GM21447 (cell line): ENCODE measurements around the gene PLXNA4.

Experiments
- ATAC-seq: cut with Tn5 transposase; IDR thresholded peaks from one replicate; pipeline ENCODE4 v1.9.1; 2021; ENCODE audit not compliant: unreplicated experiment

PLXNA4 gene

DNA sequence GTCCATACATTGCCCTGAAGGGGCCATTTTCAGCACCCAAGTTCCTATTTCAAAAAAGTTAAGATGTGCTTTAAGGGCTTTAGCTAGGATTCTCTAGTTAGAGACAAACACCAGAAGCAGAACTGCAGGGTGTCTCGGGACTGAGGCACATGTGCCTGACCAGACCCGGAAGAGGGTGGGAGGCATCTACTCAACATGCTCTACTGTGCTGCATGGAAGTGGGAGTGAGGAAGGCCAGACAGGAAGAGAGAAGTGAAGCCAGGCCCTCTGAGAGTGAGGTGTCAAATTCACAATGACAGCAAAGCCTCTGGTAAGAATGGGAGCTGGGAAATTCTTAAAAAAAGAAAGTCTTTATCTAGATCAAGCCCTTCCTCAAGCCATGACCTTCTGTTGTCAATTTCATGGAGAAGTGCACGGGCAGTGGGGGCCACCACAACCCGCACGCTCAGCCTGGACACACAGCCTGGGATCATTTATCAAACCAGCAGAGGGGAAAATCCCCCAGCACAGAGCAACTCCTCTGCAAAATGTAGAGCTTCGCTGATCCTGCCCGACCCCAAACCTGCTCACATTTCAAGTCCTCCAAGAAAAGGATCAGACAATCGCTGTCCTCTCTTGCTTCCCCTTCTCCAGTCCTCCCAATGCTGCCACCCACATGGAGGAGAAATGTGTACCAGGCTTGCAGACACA is 38.7 kb downstream of the PLXNA4 start:
- no peak for ATAC-seq

DNA sequence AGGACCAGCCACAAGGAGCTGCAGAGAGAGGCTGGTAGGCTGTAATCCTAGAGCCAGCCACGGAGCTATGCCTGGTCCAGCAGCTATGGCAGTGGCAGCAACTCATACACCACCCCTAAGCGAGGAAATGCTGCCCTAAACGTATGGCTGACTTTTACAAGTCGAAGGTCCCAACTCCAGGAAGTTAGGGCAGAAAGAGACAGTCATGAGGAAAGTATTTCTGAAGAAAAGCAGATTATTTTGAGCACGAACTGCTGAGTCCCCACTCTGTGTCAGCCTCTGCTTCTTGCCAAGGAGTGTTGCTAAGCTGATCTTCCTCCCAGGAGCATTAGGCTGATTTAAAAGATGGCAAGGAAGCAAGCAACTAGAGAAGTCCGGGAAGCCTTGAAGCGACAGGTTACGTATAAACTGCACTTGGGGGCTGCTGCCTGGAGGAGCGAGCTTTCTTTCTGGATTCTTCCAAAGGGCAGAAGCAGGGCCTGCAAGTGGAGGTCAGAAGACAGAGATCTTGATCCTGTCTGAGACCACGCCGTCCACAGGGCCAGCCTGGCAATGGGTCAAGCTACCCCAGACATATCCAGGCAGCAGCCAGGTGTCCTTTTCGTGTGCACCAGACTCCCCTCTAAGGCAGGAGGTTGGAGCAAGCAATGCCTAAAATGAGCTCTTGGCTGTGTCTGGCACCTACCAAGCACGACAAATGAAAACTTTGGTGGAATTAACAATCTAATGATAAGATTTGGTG is 39.4 kb downstream of the PLXNA4 start:
- no peak for ATAC-seq

DNA sequence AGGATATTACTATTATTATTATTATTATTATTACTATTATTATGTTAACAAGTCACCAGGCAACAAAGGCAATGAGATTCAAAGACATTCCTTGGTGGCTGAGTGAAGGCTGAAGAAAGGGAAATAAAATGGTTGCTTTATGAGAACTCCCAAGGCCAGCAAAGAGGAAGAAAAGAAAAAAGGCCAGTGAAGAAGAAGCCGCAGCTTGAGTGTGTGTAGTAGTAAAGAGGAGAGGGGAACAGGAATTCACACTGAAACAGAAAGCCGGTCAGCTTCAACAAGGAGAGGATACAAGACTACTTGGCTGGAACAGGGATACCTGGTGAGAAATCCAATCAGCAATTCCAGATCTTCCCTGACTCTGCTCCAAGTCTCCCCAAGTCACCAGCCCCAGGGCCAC is 42.4 kb downstream of the PLXNA4 start:
- ATAC-seq = no peak

GRCh38 chr7:132532281-132532680 is 44.0 kb downstream of the PLXNA4 start:
- ATAC-seq = no peak

DNA sequence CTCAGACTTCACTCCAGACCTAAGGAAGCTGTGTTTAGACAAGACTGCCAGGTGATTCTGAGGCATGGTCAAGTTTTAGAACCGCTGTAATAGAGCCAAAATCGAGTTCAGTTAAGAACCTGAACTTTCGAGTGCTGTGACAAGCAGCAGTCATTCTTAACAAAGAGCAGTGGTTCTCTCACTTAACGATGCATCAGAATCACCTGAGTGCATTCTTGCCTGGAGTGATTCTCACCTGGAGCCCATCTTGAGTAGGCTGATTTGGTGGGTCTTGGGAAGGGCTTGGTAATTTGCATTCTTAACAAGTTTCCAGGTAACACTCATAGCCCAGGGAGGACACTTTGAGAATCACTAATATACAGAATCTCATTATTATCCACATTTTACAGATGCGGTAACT is 44.7 kb downstream of the PLXNA4 start:
- ATAC-seq = no peak

DNA sequence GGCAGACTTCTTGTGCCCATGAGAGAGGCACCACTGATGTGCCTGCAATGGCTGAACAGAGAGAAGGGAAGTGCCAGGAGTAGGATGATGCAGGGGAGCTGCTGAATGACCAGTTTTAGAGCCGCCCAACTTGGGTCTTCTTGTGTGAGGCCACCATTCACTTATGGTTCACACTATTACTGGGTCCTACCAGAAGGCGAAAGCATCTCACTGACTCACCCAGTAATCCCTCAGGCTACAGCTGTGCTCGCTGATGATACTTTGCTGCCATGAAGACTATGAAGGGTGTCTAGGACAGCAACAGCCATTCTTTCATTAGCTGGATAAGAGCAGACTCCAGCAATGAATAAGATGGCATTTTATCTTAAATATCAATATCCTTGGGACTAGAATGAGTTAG is 47.6 kb downstream of the PLXNA4 start:
- no peak for ATAC-seq

DNA sequence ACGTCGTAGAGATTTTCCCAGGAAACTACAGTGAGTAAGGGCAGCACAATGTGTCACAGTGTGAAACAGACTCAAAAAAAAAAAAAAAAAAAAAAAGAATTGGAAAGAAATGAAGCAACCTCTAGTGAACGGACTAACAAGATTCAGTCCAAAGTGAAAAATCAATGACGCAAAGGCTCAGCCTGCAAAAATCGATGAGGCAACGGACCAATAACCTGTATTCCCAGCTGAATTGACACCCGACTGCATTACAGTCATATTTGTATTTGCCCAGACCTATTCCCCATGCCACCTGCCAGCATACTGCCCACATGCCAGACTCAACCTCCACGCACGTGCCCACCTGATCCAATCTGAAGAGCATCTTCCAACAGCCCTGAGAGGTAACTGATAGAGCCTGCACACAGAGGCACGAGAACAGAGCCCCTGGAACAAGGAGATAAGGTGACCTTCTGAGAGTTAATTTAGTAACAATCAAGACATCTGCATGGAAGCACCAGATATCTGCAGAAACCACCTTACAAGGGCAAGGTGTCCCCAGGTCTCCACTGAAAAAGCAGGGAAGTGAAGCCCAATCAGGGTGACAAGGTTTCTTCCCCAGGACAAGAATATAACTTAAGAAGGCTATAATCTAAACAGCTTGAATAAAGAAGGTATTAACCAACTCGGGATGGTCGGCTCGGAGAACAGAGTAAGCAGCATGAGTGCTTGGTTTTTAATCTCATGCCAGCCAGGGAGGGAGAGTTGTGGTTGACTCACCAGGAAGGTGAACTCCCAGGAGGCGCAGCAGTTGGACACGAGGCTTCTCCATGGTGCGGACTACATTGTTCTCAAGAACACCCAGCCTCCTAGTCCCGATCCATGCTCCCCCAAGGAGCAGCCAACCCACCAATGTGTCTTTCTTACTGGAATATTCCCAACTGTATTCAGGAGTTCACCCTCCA is 48.5 kb downstream of the PLXNA4 start:
- no peak for ATAC-seq

GRCh38 chr7:132526111-132526740 is 50.0 kb downstream of the PLXNA4 start:
- ATAC-seq = no peak

DNA sequence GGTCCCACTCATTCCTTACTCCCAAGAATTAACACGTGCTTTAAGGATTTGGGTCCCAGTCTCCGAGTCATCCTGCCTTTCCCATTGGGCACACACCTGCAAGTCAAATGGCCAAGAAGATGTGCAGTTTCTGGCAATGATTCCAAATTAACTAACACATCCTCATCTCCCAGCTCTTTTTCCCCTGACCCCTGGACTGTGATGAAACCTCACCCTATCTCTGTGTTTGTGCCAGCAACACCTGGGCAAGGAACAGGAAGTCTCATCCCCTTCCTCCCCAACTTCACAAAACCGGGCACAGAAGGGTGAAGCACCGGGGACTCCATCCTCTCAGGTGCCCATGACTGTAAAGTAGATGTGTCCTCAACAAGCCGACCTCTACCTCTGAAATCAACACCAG is 54.8 kb downstream of the PLXNA4 start:
- no peak for ATAC-seq

DNA sequence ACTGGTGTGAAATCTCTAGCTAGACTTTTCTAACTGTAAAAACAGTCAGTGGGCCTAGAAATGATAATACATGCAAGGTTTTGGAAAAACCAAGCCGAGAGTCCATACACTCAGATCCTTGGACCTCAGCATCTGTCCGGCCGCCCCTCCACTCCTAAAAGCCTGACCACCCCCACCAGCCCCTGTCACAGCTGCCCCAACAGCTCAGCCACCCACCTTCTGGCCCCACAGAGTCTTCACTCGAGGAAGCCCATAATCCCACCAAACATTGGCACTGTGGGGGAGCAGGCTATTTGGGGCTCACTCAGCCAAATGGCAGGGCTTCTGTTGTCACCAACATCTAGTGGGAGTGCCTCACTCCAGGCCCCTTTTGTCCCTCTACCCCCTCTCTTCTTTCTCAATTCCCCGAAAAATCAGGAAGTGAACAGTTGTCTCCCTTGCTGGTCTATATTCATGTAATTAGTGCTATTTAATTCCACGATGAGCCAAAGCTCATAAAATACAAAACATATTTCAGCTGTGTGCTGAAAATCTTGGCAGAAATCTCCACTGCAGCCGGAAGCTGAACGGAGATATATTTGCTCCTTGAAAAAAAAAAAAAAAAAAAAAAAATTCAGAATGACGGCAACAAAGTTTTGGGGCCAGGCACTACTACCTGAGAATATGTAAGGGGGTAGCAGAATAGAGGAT is 55.5 kb downstream of the PLXNA4 start:
- ATAC-seq = no peak

DNA sequence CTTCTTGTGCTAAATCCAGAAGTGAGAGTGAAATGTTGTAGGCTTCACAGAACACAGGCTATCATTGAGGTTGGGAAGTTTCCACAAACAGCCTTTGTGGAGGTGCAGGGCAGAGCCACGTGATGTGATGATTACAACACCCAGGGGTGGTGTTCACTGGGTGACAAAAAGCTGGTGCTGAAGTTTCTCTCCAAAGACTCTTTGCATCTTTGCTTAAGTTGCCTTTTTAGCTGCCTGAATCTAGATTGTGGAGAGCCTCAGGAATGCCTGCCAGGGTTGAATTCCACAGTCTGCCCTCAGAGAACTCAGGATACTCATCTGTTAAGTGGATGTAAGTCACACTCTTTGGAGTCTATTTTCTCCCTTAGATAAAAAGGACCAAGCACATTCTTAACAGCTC is 56.3 kb downstream of the PLXNA4 start:
- ATAC-seq = no peak

GRCh38 chr7:132518839-132519173 is 57.5 kb downstream of the PLXNA4 start:
- no peak for ATAC-seq

- no peak for ATAC-seq
These were observed 58.0 kb downstream of the PLXNA4 start for GRCh38 chr7:132518102-132518838.

DNA sequence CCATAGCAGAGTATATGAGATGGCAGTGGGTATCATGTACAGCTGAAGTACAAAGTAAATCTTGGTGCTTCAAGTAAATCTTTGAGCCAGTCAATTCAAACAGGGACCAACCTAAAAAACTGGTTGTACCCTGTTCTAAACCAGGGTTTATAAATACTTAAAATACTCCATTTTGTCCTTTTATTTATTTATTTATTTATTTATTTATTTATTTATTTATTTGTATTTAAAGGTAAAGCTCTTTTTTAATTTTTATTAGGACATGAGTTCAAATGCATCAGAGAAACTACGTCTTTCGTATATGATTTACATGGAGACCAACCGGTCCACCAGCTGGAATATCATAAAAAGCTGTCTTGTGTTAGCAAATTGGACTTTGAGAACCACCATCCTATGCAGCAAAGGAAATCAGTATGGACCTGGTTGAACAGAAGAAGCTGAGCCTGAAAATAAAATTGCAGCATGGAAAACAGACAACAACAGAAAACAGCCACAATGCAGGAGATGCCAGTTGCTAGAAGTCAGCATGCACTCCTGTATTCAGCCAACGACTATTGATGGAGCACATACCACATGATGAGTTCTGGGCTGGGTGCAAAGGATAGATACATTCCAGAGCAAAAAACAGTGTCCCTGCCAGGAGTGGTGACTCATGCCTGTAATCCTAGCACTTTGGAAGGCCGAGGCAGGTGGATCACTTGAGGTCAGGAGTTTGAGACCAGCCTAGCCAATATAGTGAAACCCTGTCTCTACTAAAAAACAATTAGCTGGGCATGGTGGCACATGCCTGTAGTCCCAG is 60.0 kb downstream of the PLXNA4 start:
- no peak for ATAC-seq

- no peak for ATAC-seq
These were observed 61.1 kb downstream of the PLXNA4 start for GRCh38 chr7:132515181-132515580.

DNA sequence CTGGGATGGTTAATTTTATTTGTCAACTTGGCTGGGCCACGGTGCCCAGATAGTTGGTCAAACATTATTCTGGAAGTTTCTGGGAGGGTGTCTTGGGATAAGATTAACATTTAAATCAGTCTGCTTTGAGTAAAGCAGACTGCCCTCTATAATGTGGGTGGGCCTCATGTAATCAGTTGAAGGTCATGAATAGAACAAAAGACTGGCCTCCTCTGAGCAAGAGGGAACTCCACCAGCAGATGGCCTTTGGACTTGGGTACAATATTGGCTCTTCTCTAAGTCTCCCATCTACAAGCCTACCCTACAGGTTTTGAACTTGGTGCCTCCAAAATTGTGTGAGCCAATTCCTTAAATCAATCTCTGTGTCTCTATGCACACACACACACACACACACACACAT is 61.8 kb downstream of the PLXNA4 start:
- ATAC-seq = no peak

DNA sequence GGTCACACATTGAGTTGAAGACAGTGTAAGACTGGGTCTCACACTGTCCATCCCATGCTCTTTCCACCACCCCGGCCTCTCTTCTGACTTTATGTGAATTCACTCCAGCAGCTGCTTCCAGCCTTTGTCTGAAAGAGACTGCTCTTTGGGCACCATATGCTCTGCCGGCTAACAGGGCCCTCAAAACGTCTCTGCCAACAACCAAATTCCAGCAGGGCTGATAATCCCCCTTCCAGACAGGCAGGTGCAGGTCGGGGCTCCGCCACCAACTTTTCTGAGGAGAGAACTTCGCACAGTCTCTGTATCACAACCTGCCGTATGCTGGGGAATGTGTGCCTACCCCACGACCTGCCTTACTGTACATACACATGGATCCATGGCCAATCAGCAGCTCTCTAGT is 64.3 kb downstream of the PLXNA4 start:
- ATAC-seq = no peak

DNA sequence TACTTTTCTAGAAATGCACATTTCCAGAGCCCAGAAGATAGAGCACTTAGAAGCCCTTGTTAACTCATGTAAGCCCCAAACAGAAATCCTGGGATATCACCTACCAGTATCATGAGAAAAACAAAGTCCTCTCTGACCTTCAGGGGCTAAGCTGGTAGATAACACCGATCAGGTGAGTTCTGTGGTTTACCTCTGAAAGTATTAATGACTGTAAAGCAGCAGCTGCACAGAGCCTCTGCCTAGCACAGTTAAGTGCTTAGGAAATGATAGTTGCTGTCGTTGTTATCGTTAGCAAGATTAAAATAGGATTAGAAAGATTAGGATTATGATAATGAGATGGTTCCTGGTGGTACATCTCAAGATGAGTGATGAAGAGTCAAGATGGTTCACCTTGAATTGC is 64.9 kb downstream of the PLXNA4 start:
- ATAC-seq = no peak

- ATAC-seq = no peak
These were observed 66.6 kb downstream of the PLXNA4 start for GRCh38 chr7:132509643-132510042.
